ENCODE results near the gene NOC4L.

NOC4L gene

DNA sequence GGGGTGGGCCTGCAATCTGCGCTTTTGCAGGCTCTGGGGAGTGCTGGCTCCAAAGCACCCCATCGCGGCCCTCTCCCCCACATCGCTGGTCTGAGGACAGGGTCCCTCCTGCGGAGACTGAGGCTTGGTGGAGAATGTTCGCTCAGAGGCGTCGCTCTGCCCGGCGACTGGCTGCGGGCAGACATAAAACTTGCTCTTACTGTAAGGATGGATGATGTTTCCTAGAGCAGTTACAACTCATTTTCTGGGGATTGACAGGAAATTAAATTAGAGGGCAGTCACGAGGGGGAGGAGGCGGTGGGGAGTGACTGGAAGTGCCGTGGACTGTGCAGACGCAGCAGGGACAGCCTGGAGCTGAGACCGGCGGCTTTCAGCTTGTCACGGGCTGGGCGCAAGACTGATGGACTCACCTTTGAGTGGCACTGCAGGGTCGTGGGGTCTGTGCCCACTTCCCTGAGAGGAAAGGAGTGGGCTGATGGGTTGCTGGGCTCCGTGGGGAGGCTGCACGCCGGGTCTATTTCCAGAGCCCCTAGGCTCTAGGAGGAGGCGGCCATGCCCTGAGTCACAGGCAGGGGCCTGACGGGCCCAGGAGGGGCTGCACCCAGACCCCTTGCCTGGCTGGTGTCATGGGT lies 32.8 kb downstream of the NOC4L start:
- no peak for FAIRE-seq
- no peak for DNase-seq (ENCODE audit: insufficient read length, low spot score)
- no peak for TF ChIP-seq POLR2A (IDR thresholded peaks at IDR 0.05; ENCODE audit: low read depth, low read length)

DNA sequence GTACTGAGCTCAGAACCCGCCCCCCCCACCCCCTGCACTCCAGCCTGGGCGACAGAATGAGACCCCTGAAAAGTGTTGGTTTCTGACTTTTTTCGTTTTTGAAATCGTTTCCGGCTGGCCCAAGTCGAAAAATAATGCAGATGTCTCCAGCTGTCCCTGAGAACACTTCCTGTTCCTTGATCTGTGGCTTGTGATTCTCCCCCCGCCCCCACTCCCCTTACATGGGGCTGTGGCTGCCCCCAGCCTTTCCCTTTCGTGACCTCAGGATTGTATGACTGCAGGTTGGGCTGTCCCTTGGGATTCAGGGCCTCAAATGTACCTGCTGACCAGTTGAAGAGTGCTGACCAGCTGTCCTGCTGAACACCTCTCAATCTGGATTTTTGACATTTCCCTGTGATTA lies 34.1 kb downstream of the NOC4L start:
- FAIRE-seq (no peak), DNase-seq (ENCODE audit: insufficient read length, low spot score) (no peak)
- no peak for TF ChIP-seq POLR2A (IDR thresholded peaks at IDR 0.05; ENCODE audit: low read depth, low read length)

DNA sequence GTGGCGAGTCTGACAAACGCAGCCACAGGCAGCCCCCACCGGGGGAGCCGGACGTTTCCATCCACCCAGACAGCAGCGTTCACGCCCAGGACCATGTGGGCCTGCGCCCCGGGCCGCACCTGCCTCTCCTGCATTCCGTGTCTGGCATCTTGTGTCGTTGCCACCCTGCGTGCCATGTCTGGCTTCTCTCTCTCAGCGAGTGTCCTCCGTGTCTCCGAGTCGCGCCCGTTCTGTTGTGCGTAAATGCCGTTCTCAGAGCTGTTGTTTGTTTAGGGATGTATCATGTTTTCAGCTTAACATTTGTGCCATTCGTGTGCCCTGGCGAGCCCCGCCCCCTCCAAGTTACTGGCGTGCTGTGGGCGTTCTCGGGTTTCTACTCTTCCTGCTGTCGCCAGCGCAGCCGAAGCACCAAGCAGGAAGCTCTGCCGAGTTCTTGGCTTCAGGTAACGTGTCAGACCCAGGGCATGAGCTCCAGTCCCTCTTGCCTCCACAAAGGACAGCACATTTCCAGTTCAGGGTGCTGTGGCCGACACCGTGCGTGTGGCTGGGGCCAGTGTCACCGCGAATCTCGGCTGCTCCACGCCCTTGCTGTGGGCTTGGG lies 34.6 kb downstream of the NOC4L start:
- no peak for TF ChIP-seq POLR2A (IDR thresholded peaks at IDR 0.05; ENCODE audit: low read depth, low read length)
- DNase-seq (ENCODE audit: insufficient read length, low spot score) (no peak), FAIRE-seq (no peak)

DNA sequence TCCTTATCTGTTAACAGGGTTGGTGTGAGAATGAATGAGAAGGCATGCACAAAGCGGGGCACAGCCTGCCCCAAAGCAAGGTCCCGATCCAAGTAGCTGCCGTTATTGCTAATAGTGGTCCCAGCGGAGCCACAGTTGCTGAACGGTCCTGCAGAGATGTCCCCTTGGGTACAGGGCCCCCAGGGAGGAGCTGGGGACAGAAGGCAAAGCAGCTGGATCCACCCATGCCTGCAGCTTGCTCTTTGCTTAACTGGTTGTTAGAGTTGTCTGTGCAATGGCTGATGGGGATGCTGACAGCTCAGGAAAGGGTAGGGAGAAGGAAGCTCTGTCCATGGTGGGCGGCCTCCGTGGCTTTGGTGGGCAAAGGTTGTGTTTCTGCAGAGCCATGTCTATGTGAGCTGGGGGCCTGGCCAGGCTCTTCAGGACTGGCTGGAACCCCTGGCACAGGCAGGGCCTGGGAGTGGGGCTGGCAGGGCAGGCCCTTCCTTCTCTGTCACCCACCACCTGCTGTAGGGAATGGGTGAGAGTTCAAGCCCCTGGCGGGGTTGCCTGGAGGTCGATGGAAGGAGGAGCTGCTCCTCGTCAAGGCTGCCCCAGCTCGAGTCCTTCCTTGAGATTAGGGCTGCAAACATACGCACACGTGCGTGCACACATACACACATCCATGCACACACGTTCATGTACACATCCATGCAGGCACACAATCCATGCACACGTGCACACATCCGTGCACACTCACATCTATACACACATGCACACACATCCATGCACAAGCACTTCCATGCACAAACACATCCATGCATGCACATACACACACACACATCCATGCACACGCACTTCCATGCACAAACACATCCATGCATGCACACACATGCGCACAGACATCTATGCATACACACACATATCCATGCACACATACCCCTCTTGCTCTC lies 35.4 kb downstream of the NOC4L start:
- TF ChIP-seq POLR2A (IDR thresholded peaks at IDR 0.05; ENCODE audit: low read depth, low read length) = no peak
- FAIRE-seq = no peak
- DNase-seq (ENCODE audit: insufficient read length, low spot score) = no peak

DNA sequence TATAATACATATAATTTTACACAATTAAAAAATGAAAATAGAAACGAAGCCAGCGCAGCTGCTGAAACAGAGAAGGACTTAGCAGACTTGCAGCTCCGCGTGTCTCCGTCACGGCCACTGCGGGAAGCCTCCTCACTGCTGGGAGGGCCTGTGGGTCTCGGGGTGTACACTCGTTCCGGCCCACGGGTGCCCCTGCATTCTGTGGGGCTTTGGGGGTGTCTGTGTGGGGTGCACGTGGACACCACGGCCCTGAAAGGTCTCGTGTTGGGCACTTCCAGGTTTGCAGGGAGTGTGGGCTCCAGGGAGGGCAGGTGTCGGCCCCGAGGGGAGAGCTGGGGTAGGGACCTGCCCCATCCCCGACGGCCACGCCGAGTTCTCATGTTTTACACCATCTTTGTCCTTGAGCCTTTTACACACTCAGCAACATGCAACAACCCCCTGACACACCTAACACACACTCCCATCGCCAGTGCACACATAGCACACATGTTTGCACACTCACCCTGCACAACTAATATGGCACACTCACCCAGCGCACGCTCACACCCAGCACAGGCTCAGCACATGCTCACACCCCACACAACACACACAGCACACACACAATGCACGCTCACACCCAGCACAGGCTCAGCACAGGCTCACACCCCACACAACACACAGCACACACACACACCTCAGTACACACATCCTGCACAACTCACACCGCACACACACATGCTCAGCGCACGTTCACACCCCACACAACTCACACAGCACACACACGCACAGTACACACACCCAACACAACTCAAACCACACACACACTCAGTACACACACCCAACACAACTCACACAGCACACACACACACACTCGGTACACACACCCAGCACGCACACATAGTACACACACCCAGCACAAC lies 36.6 kb downstream of the NOC4L start:
- no peak for FAIRE-seq
- DNase-seq (ENCODE audit: insufficient read length, low spot score) = no peak

DNA sequence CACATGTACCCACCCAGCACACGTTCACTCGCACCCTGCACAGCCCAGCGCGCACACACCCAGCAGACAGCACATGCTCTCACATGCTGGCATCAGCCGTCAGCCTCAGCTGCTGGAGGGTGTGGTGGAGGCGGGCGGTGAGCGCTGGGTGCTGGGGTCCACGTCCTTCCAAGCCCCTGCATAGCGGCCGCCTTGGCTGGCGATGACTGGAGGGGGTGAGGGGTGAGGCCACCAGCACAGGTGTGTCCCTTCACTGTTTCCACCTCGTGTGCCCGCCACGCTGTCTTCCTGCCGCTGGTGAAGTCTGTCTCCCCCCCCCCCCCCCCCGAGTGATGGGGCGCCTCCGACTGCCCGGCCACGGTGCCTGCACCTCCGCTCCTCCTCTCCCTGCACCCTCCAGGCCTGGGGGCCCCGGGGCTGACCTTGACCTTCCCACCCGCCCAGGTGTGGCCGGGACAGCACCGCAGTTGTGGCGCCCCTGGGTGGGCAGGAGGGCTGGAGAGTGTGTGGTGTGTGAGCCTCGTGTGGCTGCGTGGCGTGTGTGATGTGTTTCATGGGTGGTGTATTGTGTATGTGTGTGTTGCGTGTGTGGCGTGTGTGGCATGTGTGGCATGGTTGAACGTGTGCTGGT lies 37.4 kb downstream of the NOC4L start:
- no peak for TF ChIP-seq POLR2A (IDR thresholded peaks at IDR 0.05; ENCODE audit: low read depth, low read length)
- DNase-seq (ENCODE audit: insufficient read length, low spot score) (no peak), FAIRE-seq (no peak)

More for the DNA sequence above, 36.6 kb downstream of the NOC4L start:
- no peak for TF ChIP-seq POLR2A (IDR thresholded peaks at IDR 0.05; ENCODE audit: low read depth, low read length)

DNA sequence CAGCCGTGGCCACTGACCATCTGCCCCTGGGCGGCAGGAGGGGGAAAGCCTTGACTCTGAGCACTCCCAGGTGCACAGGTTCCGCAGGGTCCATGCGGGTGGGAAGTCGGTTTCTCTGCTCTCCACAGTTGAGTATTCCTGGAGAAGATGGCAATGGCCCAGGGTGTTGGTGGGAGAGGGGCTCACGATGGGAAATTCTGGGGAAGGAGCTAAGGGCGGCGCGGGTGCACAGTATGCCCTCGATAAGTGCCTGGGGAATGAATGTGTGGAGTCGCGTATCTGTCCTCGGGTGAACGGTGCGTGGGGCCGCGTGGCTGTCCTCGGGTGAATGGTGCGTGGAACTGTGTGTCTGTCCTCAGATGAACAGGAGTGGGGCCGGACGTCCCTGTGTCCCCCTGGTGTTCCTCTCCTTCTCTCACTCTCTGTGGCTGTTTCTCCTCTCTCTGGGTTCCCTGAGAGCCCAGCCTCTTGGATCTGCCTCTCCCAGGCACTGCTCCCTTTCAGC lies 38.0 kb downstream of the NOC4L start:
- no peak for TF ChIP-seq POLR2A (IDR thresholded peaks at IDR 0.05; ENCODE audit: low read depth, low read length)
- FAIRE-seq (no peak), DNase-seq (ENCODE audit: insufficient read length, low spot score) (no peak)

DNA sequence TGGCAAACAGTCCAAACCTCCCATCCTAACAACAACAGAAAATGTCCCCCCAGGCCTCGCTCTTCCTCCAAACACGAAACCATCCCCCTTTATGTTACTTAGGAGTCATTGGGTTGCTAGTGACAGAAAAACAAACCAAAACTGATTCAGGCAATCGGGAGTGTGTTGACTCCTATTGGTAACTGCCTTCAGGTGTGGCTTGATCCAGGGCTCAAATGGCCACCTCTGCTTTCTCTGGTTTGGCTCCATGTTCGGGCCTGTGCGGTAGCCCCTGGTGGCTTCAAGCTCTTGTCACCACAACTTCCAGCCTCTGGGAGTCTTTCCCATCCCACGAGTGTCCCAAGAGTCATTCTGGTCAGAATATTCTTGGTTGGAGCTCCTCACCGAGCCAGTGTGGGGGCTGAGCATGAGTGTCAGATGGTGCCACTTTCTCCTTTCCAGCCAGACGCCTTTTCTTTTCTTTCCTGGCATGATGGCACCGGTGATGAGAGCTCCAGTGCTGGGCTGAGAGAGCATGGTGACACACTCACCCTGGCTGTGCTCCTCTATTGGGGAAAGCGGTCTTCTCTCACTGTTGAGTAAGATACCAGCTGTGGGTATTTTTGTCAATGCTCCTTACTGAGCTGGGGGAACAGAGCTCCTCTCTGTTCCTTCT lies 38.6 kb downstream of the NOC4L start:
- no peak for TF ChIP-seq POLR2A (IDR thresholded peaks at IDR 0.05; ENCODE audit: low read depth, low read length)
- FAIRE-seq = no peak
- no peak for DNase-seq (ENCODE audit: insufficient read length, low spot score)

DNA sequence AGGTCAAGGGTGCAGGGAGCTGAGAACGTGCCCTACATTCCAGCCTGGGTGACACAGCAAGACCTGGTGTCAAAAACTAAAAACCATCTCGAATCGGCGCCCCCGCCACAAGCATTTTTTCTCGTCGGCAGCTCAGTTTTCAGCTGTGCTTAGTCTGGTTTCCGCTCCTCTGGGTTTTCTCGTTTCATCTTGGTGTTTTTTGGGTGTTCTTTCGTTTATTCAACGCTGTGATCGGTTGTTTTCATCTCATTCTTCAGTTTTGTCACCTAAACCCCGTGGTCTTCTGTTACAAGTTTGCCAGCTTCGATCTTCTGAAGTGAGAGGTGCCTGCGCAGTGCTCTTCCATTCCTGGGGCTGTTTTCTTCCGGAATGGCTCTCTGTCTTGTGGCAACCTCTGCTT lies 41.4 kb downstream of the NOC4L start:
- DNase-seq (ENCODE audit: insufficient read length, low spot score) = no peak
- no peak for FAIRE-seq
- TF ChIP-seq POLR2A (IDR thresholded peaks at IDR 0.05; ENCODE audit: low read depth, low read length) = no peak

DNA sequence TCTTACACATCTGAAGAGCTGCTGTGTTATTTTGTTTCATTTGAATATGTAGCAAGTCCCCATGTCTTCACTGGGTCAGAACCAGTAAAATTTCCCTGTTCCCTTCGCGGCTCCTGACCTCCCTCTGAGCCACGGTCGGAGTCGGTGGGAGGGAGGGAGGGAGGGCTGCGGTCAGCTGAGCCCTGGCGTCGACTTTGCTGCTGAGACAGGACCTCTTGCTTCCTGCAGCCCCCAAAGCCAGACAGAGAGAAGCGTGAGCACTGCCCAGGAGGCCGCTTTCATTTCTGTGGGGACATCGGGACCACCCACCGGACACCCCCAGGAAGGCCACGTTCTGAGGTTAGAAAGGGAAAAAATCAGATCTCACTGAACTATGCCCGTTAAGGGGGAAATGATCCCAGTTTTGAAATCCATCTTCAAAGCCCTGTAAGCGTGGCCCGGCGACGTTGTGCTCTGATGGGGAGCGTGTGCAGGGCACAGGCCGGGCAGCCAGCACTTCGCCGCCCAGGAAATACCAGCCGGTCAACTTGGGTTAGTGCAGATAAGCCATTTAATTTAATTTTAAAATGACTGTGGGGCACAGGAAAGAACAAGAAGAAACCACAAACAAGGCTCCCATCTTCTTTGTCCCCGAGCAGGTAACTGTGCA lies 42.1 kb downstream of the NOC4L start:
- no peak for DNase-seq (ENCODE audit: insufficient read length, low spot score)
- no peak for FAIRE-seq
- TF ChIP-seq POLR2A (IDR thresholded peaks at IDR 0.05; ENCODE audit: low read depth, low read length) = no peak

DNA sequence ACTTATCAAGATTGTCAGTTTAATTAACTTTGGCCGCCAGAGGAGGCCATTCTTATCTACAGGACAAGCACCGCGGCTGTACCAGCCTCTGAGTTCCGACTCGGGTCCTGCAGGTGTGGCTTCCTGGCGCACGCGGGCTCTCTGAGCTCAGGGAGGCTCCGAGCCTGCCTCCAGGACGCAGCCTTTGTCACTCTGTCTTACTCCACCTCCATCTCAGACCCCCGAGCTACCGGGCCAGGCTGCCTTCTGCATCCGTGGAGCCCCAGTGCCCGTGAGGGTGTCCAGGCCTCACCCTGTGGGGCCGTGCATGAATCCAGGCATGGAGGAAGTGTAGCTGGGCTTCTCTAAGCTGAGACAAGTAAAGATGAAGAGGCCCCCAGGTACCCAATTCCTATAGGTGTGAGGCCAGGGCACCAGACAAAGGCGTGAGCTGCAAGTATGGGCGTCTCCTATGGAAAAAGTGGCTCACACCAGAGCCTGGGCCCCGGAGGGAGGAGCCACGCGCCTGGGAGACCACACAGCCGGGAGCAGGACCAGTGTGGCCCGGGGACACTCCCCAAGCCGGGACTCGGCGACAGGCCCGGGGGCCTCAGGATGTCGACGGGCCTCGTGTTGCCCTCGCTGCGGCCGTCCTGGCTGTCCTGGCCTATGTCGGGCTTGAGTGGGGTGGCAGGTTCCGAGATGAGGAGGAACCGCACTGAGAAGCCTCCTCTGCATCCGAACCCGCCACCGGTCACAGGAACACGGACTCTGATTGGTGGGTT lies 42.8 kb downstream of the NOC4L start:
- no peak for DNase-seq (ENCODE audit: insufficient read length, low spot score)
- no peak for FAIRE-seq

More for the DNA sequence above, 42.8 kb downstream of the NOC4L start:
- no peak for TF ChIP-seq POLR2A (IDR thresholded peaks at IDR 0.05; ENCODE audit: low read depth, low read length)

Measured in H54 (cell line).